Fibroblast of skin of left quadriceps (primary cell): ENCODE results near the gene COMP.

Experiments
- DNase-seq, 2 experiments: peaks; one replicate each; pipeline ENCODE4 v3.0.0-alpha.2; 2013; ENCODE audit warnings: low read depth in 2 of 2

Gene COMP

DNA sequence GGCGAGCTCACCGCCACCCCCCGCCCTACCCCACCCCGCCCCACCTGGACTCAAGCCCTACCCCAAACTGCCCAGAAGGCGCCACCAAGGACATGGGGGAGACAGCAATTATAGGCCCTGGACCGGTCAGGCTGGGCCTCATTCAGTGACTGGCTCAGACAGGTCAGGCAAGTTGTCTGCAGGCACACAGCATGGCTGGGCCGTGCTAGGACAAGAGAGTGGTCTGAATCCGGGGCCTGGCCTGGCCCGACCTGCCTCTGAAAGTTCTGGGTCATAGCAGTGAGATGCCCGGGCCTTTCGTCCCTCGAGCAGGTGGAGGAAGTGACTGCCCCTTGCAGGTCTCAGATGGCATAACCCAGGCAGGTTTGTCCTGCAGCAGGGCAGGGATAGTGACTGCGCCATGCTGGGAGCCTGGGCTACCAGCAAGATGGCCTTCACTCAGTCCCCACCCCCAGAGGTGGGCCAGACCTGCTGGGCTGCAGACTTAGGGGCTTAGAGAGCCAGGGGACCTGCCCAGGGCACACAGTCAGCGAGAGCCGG, 21.0 kb downstream of the COMP start:
- no peak for DNase-seq

DNA sequence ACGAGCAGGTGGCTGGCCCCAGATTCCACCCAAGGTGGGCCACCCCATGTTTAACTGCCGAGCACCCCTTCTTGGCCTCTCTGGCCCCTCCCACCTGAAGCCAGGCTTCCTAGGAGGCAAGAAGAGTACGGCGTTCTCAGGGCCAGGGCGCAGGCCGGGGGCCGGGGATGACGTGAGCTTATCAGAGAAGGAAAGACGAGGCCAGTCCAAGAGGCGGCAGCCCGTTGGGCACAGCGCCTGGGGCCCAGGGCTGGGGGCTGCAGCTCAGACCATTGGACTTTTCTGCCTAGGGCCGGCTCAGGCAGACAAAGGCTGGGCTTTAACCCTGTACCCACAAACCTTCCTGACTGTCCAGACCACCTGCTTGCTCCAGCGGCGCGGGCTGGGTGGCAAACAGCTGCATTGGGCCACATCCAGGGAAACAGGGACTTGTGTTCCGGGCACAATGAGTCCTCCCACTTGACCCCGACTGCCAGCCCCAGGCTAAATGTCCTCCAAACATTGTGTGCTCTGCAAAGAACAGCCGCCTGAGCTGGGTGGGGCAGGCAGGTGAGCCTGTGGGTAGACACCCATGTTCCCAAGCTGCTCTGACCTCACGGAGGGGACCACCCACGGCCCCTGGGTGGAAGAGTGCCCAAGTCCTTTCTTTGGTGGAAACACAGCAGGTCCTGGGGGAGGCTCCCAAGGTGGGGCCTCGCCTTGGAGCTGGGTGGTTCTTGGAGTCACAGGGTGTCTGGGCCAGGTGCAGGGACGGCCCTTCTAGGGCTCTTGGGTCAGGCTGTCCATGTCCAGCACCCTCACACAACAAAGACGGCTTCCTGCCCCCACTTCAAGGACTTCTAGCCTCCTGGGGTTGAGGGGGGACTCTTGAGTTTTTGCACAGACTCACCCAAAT, 21.9 kb downstream of the COMP start:
- no peak for DNase-seq

DNA sequence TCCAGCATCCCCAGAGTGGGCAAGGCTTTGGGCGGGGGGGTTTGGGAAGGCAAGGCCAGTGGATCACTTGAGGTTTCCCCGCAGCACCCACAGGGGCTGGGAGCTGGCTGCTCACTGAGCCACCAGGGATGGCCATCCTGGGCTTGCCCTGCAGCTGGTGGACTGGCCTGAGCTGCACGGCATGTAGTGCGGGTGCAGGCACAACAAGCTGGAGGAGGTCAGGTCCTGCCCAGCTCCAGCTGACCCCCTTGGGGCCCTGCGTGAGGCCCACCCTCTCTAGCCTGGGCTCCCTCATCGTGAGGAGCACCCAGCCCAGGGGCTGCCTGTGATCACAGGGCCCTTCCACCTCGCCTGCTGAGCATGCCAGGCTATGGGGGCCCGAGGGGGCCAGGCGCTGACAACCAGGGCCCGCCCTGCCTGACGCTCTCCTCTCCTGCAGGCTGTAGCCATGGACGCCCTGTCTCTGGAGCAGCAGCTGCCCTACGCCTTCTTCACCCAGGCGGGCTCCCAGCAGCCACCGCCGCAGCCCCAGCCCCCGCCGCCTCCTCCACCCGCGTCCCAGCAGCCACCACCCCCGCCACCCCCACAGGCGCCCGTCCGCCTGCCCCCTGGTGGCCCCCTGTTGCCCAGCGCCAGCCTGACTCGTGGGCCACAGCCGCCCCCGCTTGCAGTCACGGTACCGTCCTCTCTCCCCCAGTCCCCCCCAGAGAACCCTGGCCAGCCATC, 22.9 kb downstream of the COMP start:
- DNase-seq: no peak

- no peak for DNase-seq
Measured at GRCh38 chr19:18765224-18765623, 25.9 kb downstream of the COMP start.

GRCh38 chr19:18764591-18765051, 26.5 kb downstream of the COMP start:
- no peak for DNase-seq

DNA sequence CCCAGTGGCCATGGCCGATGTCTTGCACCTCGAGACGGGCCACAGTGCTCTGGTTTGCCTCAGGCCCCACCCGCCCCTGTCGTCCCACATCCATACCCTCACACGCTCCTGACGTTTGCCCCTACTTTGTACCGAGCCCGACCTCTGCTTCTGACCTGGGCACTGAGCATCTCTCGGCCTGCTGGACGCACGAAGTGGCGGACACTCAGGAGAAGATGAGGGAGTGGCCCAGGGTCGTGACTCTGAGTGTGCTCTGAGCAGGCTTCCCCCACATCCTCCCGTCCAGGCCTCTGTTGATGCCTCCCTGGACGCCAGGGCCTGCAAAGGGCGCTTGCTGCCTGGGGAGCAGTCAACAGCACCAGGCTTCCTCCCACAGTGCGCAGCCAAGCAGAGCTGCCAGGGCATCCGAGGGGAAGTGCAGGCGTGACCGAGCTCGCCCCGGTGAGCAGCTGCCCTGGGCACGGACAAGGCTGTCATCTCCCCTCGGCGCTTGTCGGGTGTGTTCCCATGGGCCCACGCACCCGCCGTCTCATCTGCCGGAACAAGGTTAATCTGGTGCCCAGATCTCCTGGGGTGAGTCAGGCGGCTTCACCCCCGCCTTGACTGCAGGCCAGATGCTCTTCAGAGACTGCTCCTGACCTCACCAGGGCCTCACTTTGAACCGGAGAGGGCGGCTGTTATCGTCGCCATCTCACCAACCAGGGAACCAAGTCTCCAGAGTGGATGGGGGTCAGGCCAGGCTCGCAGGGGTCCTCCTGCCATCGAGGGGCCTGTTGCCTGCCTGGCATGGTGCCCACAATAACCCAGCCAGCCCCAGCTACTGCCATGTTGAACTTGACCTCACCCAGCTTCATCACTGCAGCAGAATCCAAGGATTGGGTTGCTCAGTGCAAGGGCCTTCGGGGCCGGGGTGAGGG, 27.2 kb downstream of the COMP start:
- DNase-seq: no peak

- no peak for DNase-seq
Measured at GRCh38 chr19:18762125-18763023, 28.7 kb downstream of the COMP start.

DNA sequence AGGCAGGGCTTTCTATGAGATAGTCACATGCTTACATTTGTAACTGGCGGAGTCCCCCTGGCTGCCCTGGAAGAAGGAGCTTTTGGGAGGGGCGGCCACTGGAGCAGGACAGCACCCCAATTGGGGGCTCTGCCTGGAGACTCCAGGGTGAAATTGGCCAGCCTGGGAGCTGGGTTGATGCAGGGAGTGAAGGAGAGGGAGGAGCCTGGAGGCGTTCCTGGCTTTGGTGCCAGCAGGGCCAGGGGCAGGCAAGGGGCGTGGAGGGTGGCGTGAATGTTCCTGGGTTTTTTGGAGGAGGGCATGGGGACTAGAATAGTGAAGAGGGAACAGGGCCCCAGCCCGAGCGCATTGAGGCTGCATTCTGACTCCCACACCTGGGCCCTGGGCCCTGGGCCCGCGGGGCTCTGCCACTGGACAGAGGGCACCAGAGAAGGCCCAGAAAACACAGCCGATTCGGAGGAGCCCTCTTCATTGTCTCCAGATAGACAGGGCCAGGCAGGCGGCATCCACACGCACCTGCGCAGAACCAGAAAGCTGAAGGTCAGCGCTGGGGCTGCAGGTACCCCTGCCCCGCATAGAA, 29.5 kb downstream of the COMP start:
- no peak for DNase-seq

DNA sequence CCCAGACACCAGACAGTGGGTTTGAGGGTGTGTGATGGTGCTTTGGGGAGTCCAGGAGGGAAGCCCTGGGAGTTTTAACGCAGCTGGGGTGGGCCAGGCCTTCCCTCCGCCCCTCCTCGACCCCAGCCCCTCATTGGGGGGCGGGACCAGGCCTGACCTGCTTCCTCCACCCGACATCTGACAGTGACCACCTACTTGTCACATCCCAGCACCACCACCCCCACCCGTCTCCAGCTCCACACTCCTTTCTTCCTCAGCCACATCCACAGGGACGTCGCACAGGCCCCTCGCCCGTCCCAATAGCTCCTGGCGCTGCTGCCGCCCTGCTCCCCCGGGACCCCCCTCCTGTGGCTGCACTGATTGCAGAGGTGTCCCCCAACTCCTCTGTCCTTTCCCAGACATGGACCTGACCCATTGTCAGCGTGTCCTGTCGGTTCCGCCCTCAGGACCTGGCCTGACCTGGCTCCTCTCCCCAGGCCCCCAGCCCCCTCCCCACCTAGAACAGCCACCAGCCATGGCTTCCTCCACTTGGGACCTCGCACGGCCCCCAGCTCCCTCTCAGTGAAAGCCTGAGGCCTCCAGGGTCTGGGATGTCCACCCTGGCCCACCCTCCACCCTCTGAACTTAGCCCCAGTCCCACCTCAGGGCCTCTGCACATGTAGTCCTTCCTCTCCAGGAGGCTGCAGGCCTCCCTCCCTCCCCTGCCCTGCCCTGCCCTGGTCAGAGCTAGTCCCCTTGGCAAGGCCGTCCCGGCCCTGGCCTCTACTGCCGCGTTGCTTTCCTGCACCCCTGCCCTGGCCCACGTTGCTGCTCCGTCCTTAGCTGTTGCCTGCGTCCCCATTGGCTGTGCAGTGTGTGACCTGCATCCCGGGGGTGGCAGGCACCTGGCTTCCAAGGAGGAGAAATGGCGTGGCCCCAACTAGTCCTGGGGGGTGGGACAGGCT, 30.4 kb downstream of the COMP start:
- DNase-seq: no peak

- DNase-seq: no peak
Measured at GRCh38 chr19:18759995-18760426, 31.1 kb downstream of the COMP start.

GRCh38 chr19:18759304-18759994, 31.7 kb downstream of the COMP start:
- no peak for DNase-seq

- no peak for DNase-seq
Measured at GRCh38 chr19:18756896-18757295, 34.2 kb downstream of the COMP start.

GRCh38 chr19:18754501-18754900, 36.6 kb downstream of the COMP start:
- DNase-seq: no peak

- DNase-seq: no peak
Measured at GRCh38 chr19:18751571-18751970, 39.5 kb downstream of the COMP start.

GRCh38 chr19:18750295-18750970, 40.7 kb downstream of the COMP start:
- DNase-seq: no peak

DNA sequence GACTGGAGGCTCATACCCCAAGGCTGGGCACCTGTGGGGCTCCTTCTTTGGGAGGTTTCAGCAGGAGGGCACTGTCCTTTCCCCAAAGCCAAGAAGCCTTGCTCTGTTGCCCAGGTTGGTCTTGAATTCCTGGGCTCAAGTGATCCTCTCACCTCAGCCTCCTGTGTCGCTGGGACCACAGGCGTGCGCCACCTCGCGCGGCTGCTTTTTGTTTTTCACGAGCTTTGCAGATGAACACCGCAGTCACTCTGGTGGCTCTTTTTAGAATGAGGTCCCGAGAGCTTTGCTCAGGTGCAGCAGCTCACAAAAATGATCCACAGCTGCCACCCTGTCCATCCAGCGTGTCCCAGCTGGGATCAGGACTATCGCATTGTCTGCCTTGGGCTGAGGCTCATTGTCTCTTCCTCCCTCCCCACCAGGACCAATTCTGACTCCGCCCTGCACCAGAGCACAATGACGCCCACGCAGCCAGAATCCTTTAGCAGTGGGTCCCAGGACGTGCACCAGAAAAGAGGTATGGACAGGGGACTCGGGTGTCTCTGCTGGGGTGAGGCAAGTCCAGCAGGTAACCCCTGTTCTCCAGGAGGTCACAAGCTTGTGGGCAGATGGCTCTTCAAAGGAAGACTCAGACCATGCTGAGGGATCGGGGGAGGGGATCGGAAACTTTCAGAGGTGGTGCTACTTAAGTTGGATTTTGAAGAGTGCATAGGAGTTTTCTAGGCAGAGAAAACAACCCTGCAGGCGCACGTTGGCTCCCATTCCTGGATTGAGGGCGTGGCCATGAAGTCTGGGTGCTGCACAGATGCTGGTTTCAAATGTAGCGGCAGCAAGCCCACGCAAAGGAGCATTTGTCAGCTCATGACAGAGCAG, 41.5 kb downstream of the COMP start:
- DNase-seq: no peak
